GM12878 (cell line): ENCODE data around the gene NUBP1. TPM values are rescaled to one million over a fixed set of nuclear protein-coding genes. Genes with fewer than 3 reads are reported as not detected.
A peak's percentile ranks its signal among the peaks of the same experiment; 100 is the strongest.

Experiments
- ATF2 ChIP-seq: IDR thresholded peaks from 2 replicates; pipeline ENCODE4 v1.6.1; 2012; ENCODE audit warnings: low read length, inconsistent platforms
- ATF7 ChIP-seq: fragments of 450-650 bp; IDR thresholded peaks from 2 replicates; pipeline ENCODE4 v1.6.1; 2016; ENCODE audit warnings: low read depth, mild to moderate bottlenecking
- BHLHE40 ChIP-seq, 2 experiments: fragments of 450-650 bp in 1 of 2; IDR thresholded peaks; 2 replicates each; pipeline ENCODE4 v1.6.1; 2011 to 2017; ENCODE audit warnings: low read depth in 2 of 2, borderline replicate concordance in 1 of 2, improper control_type of control experiment in 1 of 2, low read length in 1 of 2, mild to moderate bottlenecking in 1 of 2
- CREM ChIP-seq: IDR thresholded peaks from 2 replicates; pipeline ENCODE4 v1.6.1; 2014; ENCODE audit warnings: antibody characterized with exemption, low read depth
- EGR1 ChIP-seq, 2 experiments: IDR thresholded peaks; 1 replicate in 1 of 2; 2 replicates in 1 of 2; pipeline ENCODE4 v1.6.1; 2011 to 2012; ENCODE audit warnings: low read depth in 2 of 2, low read length in 2 of 2, borderline replicate concordance in 1 of 2, mild to moderate bottlenecking in 1 of 2, moderate library complexity in 1 of 2
- GABPA ChIP-seq: IDR thresholded peaks from 2 replicates; pipeline ENCODE4 v1.6.1; 2014; ENCODE audit warnings: antibody characterized with exemption, low read depth, mild to moderate bottlenecking, inconsistent platforms
- IKZF1 ChIP-seq: fragments of 450-650 bp; conservative IDR thresholded peaks from 2 replicates; pipeline ENCODE4 v1.6.1; 2017; ENCODE audit warnings: antibody characterized with exemption, mild to moderate bottlenecking
- JUNB ChIP-seq: IDR thresholded peaks from 2 replicates; pipeline ENCODE4 v1.6.1; 2016; ENCODE audit warnings: antibody characterized with exemption, mild to moderate bottlenecking
- NBN ChIP-seq: fragments of 450-650 bp; IDR thresholded peaks from 2 replicates; pipeline ENCODE4 v1.6.1; 2016
- NFIC ChIP-seq: IDR thresholded peaks from 2 replicates; pipeline ENCODE4 v1.6.1; 2012; ENCODE audit warnings: low read depth, mild to moderate bottlenecking, inconsistent platforms, low read length, moderate library complexity
- NR2F1 ChIP-seq: fragments of 450-650 bp; conservative IDR thresholded peaks from 2 replicates; pipeline ENCODE4 v1.6.1; 2017; ENCODE audit warnings: mild to moderate bottlenecking
- NRF1 ChIP-seq: conservative IDR thresholded peaks from 2 replicates; pipeline ENCODE4 v1.6.1; 2011; ENCODE audit warnings: mild to moderate bottlenecking, low read depth, low read length, improper control_type of control experiment
- PML ChIP-seq: IDR thresholded peaks from 2 replicates; pipeline ENCODE4 v1.6.1; 2012; ENCODE audit warnings: low read length, inconsistent platforms
- RAD21 ChIP-seq: IDR thresholded peaks from 2 replicates; pipeline ENCODE4 v1.6.1; 2011; ENCODE audit warnings: mild to moderate bottlenecking, low read depth, low read length, moderate library complexity; ENCODE audit not compliant: insufficient read depth
- RELB ChIP-seq: fragments of 450-650 bp; IDR thresholded peaks from 2 replicates; pipeline ENCODE4 v1.6.1; 2017; ENCODE audit warnings: low read depth, mild to moderate bottlenecking, moderate library complexity
- RUNX3 ChIP-seq: IDR thresholded peaks from 2 replicates; pipeline ENCODE4 v1.6.1; 2012; ENCODE audit warnings: low read length, inconsistent platforms
- SRF ChIP-seq, 2 experiments: IDR thresholded peaks; 2 replicates each; pipeline ENCODE4 v1.6.1; 2011; ENCODE audit warnings: low read depth in 2 of 2, low read length in 2 of 2, mild to moderate bottlenecking in 1 of 2, moderate library complexity in 1 of 2
- STAT1 ChIP-seq: fragments of 450-650 bp; conservative IDR thresholded peaks from 2 replicates; pipeline ENCODE4 v1.6.1; 2014; ENCODE audit warnings: antibody characterized with exemption, mild to moderate bottlenecking
- TCF7 ChIP-seq: IDR thresholded peaks from 2 replicates; pipeline ENCODE4 v1.6.1; 2014; ENCODE audit warnings: antibody characterized with exemption, borderline replicate concordance
- ZBED1 ChIP-seq: IDR thresholded peaks from 2 replicates; pipeline ENCODE4 v1.6.1; 2016; ENCODE audit warnings: borderline replicate concordance
- polyA plus RNA-seq, 11 experiments: library from polyadenylated mRNA; depleted of rRNA in 4 of 11; unstranded in 6 of 11; stranded (reverse) in 5 of 11; fragments of >200 nt; fragmentation: Nextera tagmentation in 4 of 11; fragmentation: Illumina TruSeq in 1 of 11; extraction: Ambion mirVana in 4 of 11; extraction: Trizol in 1 of 11; gene quantifications; 1 replicate in 1 of 11; 2 replicates in 10 of 11; pipeline versions ENCODE4 v1.2.1 to v1.2.3, GENCODE V29; 2011 to 2016; ENCODE audit warnings: inconsistent platforms in 2 of 11, missing spikeins in 2 of 11, low read depth in 1 of 11
- total RNA-seq, 4 experiments: library from RNA; depleted of rRNA in 3 of 4; stranded (reverse); fragments of >200 nt in 3 of 4; fragmentation: Illumina TruSeq in 1 of 4; extraction: Trizol in 1 of 4; gene quantifications; 2 replicates each; pipeline versions ENCODE4 v1.2.1 to v1.2.3, GENCODE V29; 2013 to 2021
- TF ChIP-seq, protein P1 (sequence below): fragments of 450-650 bp; conservative IDR thresholded peaks from 2 replicates; pipeline ENCODE4 v1.6.1; 2017; ENCODE audit warnings: mild to moderate bottlenecking, moderate library complexity
- TF ChIP-seq, protein P2 (sequence below): fragments of 450-650 bp; IDR thresholded peaks from 2 replicates; pipeline ENCODE4 v1.6.1; 2017; ENCODE audit warnings: mild to moderate bottlenecking, low read depth, inconsistent platforms; ENCODE audit not compliant: poor library complexity, severe bottlenecking
- TF ChIP-seq, protein P3 (sequence below): fragments of 450-650 bp; IDR thresholded peaks from 2 replicates; pipeline ENCODE4 v1.6.1; 2017; ENCODE audit warnings: mild to moderate bottlenecking

NUBP1 gene
- total and polyA plus RNA-seq, 10 of the 15 experiments (the other 5 are each of a cell fraction or from before 2014, with no cell fraction given) = 31.0 to 74.9 (median 58.3) TPM

GRCh38 chr16:10791048-10791447 lies 47.4 kb downstream of the NUBP1 start (continued):
- TF ChIP-seq, protein P1, sequence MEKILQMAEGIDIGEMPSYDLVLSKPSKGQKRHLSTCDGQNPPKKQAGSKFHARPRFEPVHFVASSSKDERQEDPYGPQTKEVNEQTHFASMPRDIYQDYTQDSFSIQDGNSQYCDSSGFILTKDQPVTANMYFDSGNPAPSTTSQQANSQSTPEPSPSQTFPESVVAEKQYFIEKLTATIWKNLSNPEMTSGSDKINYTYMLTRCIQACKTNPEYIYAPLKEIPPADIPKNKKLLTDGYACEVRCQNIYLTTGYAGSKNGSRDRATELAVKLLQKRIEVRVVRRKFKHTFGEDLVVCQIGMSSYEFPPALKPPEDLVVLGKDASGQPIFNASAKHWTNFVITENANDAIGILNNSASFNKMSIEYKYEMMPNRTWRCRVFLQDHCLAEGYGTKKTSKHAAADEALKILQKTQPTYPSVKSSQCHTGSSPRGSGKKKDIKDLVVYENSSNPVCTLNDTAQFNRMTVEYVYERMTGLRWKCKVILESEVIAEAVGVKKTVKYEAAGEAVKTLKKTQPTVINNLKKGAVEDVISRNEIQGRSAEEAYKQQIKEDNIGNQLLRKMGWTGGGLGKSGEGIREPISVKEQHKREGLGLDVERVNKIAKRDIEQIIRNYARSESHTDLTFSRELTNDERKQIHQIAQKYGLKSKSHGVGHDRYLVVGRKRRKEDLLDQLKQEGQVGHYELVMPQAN = no peak
- TF ChIP-seq CREM (peak; percentile 80), IKZF1 (peak; percentile 68), EGR1 (IDR thresholded peaks at IDR 0.05; ENCODE audit: borderline replicate concordance in 1 of 2, low read depth in 2 of 2, low read length in 2 of 2) (peak in 1 of 2 experiments; percentile 21; a peak in 1 of 3 replicates), STAT1 (no peak), NR2F1 (peak; percentile 42; the same call in 1 of the 2 replicates), GABPA (0 out of 2 replicates have a peak, but pooled peaks have one; percentile 47), NFIC (peak; percentile 95), ATF7 (peak; percentile 45; the same call in 1 of the 2 replicates), JUNB (peak; percentile 77), PML (peak; percentile 78), NRF1 (no peak), RAD21 (peak; percentile 25; the same call in 1 of the 2 replicates), RELB (peak; percentile 72), BHLHE40 (IDR thresholded peaks at IDR 0.05; ENCODE audit: borderline replicate concordance in 1 of 2, low read depth in 2 of 2, low read length in 1 of 2) (peak; percentile 27 to 55; a peak in 1 of 4 replicates), SRF (IDR thresholded peaks at IDR 0.05; ENCODE audit: low read depth in 2 of 2, low read length in 2 of 2) (peak in 1 of 2 experiments; percentile 11; a peak in 1 of 4 replicates), NBN (0 out of 2 replicates have a peak, but pooled peaks have one; percentile 33), TCF7 (peak; percentile 41; the same call in 1 of the 2 replicates), ATF2 (peak; percentile 84), ZBED1 (peak; percentile 88; the same call in 1 of the 2 replicates), RUNX3 (peak; percentile 81)
- TF ChIP-seq, protein P2, sequence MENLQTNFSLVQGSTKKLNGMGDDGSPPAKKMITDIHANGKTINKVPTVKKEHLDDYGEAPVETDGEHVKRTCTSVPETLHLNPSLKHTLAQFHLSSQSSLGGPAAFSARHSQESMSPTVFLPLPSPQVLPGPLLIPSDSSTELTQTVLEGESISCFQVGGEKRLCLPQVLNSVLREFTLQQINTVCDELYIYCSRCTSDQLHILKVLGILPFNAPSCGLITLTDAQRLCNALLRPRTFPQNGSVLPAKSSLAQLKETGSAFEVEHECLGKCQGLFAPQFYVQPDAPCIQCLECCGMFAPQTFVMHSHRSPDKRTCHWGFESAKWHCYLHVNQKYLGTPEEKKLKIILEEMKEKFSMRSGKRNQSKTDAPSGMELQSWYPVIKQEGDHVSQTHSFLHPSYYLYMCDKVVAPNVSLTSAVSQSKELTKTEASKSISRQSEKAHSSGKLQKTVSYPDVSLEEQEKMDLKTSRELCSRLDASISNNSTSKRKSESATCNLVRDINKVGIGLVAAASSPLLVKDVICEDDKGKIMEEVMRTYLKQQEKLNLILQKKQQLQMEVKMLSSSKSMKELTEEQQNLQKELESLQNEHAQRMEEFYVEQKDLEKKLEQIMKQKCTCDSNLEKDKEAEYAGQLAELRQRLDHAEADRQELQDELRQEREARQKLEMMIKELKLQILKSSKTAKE = peak; percentile 93
- TF ChIP-seq, protein P3, sequence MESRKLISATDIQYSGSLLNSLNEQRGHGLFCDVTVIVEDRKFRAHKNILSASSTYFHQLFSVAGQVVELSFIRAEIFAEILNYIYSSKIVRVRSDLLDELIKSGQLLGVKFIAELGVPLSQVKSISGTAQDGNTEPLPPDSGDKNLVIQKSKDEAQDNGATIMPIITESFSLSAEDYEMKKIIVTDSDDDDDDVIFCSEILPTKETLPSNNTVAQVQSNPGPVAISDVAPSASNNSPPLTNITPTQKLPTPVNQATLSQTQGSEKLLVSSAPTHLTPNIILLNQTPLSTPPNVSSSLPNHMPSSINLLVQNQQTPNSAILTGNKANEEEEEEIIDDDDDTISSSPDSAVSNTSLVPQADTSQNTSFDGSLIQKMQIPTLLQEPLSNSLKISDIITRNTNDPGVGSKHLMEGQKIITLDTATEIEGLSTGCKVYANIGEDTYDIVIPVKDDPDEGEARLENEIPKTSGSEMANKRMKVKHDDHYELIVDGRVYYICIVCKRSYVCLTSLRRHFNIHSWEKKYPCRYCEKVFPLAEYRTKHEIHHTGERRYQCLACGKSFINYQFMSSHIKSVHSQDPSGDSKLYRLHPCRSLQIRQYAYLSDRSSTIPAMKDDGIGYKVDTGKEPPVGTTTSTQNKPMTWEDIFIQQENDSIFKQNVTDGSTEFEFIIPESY = no peak
